ENCODE measurements around the gene RHBDL3.
"Not testable (repeated sequence)": the region's sequence is repeated elsewhere in the genome, so short reads cannot be mapped to it uniquely, and the experiment has no call there.

The RHBDL3 gene

GRCh38 chr17:32323811-32324491 is 58.3 kb downstream of the RHBDL3 start:
- DNase-seq (ENCODE audit: low spot score), result peak; percentile 37

- DNase-seq (ENCODE audit: low spot score), result no peak
These were observed 62.3 kb downstream of the RHBDL3 start for GRCh38 chr17:32327911-32328310.

GRCh38 chr17:32330147-32330546 is 64.5 kb downstream of the RHBDL3 start:
- DNase-seq (ENCODE audit: low spot score), result no peak

- peak; percentile 58 for DNase-seq (ENCODE audit: low spot score)
These were observed 65.8 kb downstream of the RHBDL3 start for GRCh38 chr17:32331243-32332040.

- DNase-seq (ENCODE audit: low spot score), result no peak
These were observed 67.6 kb downstream of the RHBDL3 start for GRCh38 chr17:32333187-32333586.

- DNase-seq (ENCODE audit: low spot score), result no peak
These were observed 69.4 kb downstream of the RHBDL3 start for GRCh38 chr17:32335046-32335445.

- DNase-seq (ENCODE audit: low spot score), result no peak
These were observed 70.1 kb downstream of the RHBDL3 start for GRCh38 chr17:32335687-32336086.

- peak; percentile 71 for DNase-seq (ENCODE audit: low spot score)
These were observed 75.7 kb downstream of the RHBDL3 start for GRCh38 chr17:32341141-32341856.

GRCh38 chr17:32341857-32342602 is 76.4 kb downstream of the RHBDL3 start, which contains the start of gene C17orf75:
C17orf75 (minus strand) TSS chr17:32342173; CDS start chr17:32342139, 34 bp downstream.
- DNase-seq (ENCODE audit: low spot score), result peak; percentile 82

GRCh38 chr17:32342603-32343325 is 77.1 kb downstream of the RHBDL3 start:
- no peak for DNase-seq (ENCODE audit: low spot score)

- DNase-seq (ENCODE audit: low spot score), result no peak
These were observed 80.4 kb downstream of the RHBDL3 start for GRCh38 chr17:32345951-32346600.

- DNase-seq (ENCODE audit: low spot score), result no peak
These were observed 82.8 kb downstream of the RHBDL3 start for GRCh38 chr17:32348483-32348800.

- no peak for DNase-seq (ENCODE audit: low spot score)
These were observed 83.8 kb downstream of the RHBDL3 start for GRCh38 chr17:32349503-32349853.

- DNase-seq (ENCODE audit: low spot score), result peak; percentile 96
These were observed 84.4 kb downstream of the RHBDL3 start, which contains the start of gene ZNF207 for GRCh38 chr17:32349854-32350665. ZNF207 (plus strand) TSS chr17:32350157; CDS start chr17:32350286, 129 bp downstream.

GRCh38 chr17:32350666-32351418 is 85.2 kb downstream of the RHBDL3 start:
- peak; percentile 57 for DNase-seq (ENCODE audit: low spot score)

GRCh38 chr17:32352734-32353133 is 87.1 kb downstream of the RHBDL3 start:
- not testable (repeated sequence) for DNase-seq (ENCODE audit: low spot score)

GRCh38 chr17:32355649-32356377 is 90.2 kb downstream of the RHBDL3 start:
- no peak for DNase-seq (ENCODE audit: low spot score)

GRCh38 chr17:32356378-32356743 is 90.7 kb downstream of the RHBDL3 start:
- DNase-seq (ENCODE audit: low spot score), result no peak

GRCh38 chr17:32356750-32357149 is 91.1 kb downstream of the RHBDL3 start:
- DNase-seq (ENCODE audit: low spot score), result no peak

All from CD4-positive, alpha-beta T cell treated with Interleukin-2 at 100 ng/mL for 4 hours (primary cell).